ENCODE measurements around the gene SCAF1. TPM values are rescaled to one million over a fixed set of nuclear protein-coding genes. Genes with fewer than 3 reads are reported as not detected.

Gene SCAF1
- total RNA-seq, 2 donors from 2014 or later: 84.8 to 94.5 TPM

- Mint-ChIP-seq H3K4me3 (peak overlapping the region; percentile 93), H3K27me3 (ENCODE audit: insufficient read depth) (no peaks in the 10 kb centered on the region), H3K4me1 (peaks cover 23% of the 10 kb centered on the region), H3K36me3 (ENCODE audit: low read depth) (peaks cover 31% of the 10 kb centered on the region), H3K9me3 (no peaks in the 10 kb centered on the region), H3K27ac (peak overlapping the region; percentile 64)
- no peak for DNase-seq
- no peaks in the 10 kb centered on the region for H3K4me1 ChIP-seq (ENCODE audit: control insufficient read depth, insufficient read depth, low read length)
- 80 to 90% methylated on average over 1 to 2 of the region's 2 CpGs for WGBS, 2 experiments (ENCODE audit: insufficient coverage in 1 of 2, insufficient read length in 1 of 2)
- TF ChIP-seq, protein P1, sequence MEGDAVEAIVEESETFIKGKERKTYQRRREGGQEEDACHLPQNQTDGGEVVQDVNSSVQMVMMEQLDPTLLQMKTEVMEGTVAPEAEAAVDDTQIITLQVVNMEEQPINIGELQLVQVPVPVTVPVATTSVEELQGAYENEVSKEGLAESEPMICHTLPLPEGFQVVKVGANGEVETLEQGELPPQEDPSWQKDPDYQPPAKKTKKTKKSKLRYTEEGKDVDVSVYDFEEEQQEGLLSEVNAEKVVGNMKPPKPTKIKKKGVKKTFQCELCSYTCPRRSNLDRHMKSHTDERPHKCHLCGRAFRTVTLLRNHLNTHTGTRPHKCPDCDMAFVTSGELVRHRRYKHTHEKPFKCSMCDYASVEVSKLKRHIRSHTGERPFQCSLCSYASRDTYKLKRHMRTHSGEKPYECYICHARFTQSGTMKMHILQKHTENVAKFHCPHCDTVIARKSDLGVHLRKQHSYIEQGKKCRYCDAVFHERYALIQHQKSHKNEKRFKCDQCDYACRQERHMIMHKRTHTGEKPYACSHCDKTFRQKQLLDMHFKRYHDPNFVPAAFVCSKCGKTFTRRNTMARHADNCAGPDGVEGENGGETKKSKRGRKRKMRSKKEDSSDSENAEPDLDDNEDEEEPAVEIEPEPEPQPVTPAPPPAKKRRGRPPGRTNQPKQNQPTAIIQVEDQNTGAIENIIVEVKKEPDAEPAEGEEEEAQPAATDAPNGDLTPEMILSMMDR (conservative IDR thresholded peaks at IDR 0.05): no peak
- H3K4me3 ChIP-seq (ENCODE audit: low read length): peak overlapping the region; percentile 90
- H3K9ac ChIP-seq (ENCODE audit: extremely low read depth, low read length, poor library complexity, severe bottlenecking): no peak overlapping the region
- peaks cover 35% of the 10 kb centered on the region for H3K36me3 ChIP-seq (ENCODE audit: control insufficient read depth, insufficient read depth, low read length)
- no peaks in the 10 kb centered on the region for H3K27me3 ChIP-seq (ENCODE audit: control insufficient read depth, insufficient read depth, low read length, poor library complexity, severe bottlenecking)
- H3K27ac ChIP-seq (ENCODE audit: low read depth, low read length): no peak overlapping the region
- H3K9me3 ChIP-seq (ENCODE audit: control insufficient read depth, low read length): no peaks in the 10 kb centered on the region
Observed at GRCh38 chr19:49667473-49667872, 25.5 kb downstream of the SCAF1 start.

DNA sequence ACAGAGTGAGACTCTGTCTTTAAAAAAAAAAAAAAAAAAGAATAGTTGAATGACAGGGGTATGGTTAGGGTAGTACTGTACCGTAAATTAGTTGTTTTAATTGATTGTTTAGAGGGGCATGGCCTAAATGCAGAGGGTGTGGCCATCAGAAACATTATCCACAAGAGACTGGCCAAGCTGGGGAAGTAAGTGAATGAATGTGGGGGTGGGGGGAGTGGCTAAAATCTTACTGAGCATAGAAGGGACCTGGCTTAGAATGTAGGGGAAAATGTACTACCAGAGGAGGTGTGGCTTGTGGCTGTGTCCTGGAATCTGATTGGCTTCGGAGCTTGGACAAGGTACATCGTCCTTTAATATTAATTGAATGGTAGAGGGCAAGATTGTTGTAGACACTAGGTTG, 27.5 kb downstream of the SCAF1 start:
- Mint-ChIP-seq H3K9me3 (no peaks in the 10 kb centered on the region), H3K4me3 (no peak overlapping the region), H3K36me3 (ENCODE audit: low read depth) (peaks cover 29% of the 10 kb centered on the region), H3K27me3 (ENCODE audit: insufficient read depth) (no peaks in the 10 kb centered on the region), H3K27ac (no peak overlapping the region), H3K4me1 (peaks cover 18% of the 10 kb centered on the region)
- DNase-seq: no peak
- H3K4me3 ChIP-seq (ENCODE audit: low read length): no peak overlapping the region
- no peaks in the 10 kb centered on the region for H3K27me3 ChIP-seq (ENCODE audit: control insufficient read depth, insufficient read depth, low read length, poor library complexity, severe bottlenecking)
- no peaks in the 10 kb centered on the region for H3K4me1 ChIP-seq (ENCODE audit: control insufficient read depth, insufficient read depth, low read length)
- H3K36me3 ChIP-seq (ENCODE audit: control insufficient read depth, insufficient read depth, low read length): peaks cover 26% of the 10 kb centered on the region
- 93 to 100% methylated on average over 1 to 3 of the region's 3 CpGs for WGBS, 2 experiments (ENCODE audit: insufficient coverage in 1 of 2, insufficient read length in 1 of 2)
- no peaks in the 10 kb centered on the region for H3K9me3 ChIP-seq (ENCODE audit: control insufficient read depth, low read length)
- no peak overlapping the region for H3K27ac ChIP-seq (ENCODE audit: low read depth, low read length)
- TF ChIP-seq, protein P1 (conservative IDR thresholded peaks at IDR 0.05): no peak
- no peak overlapping the region for H3K9ac ChIP-seq (ENCODE audit: extremely low read depth, low read length, poor library complexity, severe bottlenecking)

DNA sequence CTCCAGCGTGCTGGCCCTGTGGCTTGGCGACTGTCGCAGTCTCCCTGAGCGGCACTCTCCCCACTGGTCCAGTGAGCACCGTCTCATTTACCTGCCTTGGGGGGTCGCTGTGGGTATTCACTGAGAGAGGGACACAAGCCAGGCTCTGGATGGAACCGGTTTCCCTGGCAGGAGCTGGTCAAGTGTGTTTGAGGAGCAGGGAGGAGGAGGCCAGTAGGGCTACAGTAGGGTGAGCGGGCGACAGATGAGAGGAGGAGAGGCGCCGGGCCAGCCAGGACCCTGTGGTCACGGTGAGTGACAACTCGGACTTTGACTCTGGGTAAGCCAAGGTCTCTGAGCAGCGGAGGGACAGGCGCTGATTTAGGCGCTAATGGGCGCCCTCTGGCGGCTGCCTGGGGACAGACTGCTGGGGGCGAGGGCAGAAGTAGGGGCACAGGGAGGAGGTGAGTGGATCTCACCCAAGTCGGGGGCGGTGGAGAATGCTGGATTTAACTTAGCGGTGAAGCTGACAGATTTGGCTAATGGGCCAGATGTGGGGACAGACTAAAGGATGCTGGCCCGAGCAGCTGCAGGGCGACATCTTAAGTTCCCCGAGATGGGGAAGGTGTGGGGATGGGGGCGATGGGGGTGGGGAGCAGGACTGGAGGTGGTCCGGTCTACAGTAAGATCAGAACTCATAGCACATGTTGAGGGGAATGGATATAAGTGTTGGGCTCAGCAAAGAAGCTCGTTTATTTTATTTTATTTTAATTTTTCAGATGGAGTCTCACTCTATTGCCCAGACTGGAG, 30.3 kb downstream of the SCAF1 start:
- H3K27ac ChIP-seq (ENCODE audit: low read depth, low read length): peak overlapping the region; percentile 22
- no peaks in the 10 kb centered on the region for H3K4me1 ChIP-seq (ENCODE audit: control insufficient read depth, insufficient read depth, low read length)
- peak; percentile 96 for DNase-seq
- no peaks in the 10 kb centered on the region for H3K9me3 ChIP-seq (ENCODE audit: control insufficient read depth, low read length)
- peak overlapping the region; percentile 29 for H3K9ac ChIP-seq (ENCODE audit: extremely low read depth, low read length, poor library complexity, severe bottlenecking)
- H3K27me3 Mint-ChIP-seq (ENCODE audit: insufficient read depth): no peaks in the 10 kb centered on the region
- peak overlapping the region; percentile 37 for H3K4me3 Mint-ChIP-seq
- peaks cover 26% of the 10 kb centered on the region for H3K36me3 ChIP-seq (ENCODE audit: control insufficient read depth, insufficient read depth, low read length)
- 35 to 49% methylated on average over 10 to 28 of the region's 28 CpGs for WGBS, 2 experiments (ENCODE audit: insufficient coverage in 1 of 2, insufficient read length in 1 of 2)
- TF ChIP-seq, protein P1 (conservative IDR thresholded peaks at IDR 0.05): peak; percentile 96
- no peak overlapping the region for H3K4me3 ChIP-seq (ENCODE audit: low read length)
- peaks cover 27% of the 10 kb centered on the region for H3K36me3 Mint-ChIP-seq (ENCODE audit: low read depth)
- peaks cover 10% of the 10 kb centered on the region for H3K4me1 Mint-ChIP-seq
- H3K9me3 Mint-ChIP-seq: no peaks in the 10 kb centered on the region
- peak overlapping the region; percentile 88 for H3K27ac Mint-ChIP-seq
- H3K27me3 ChIP-seq (ENCODE audit: control insufficient read depth, insufficient read depth, low read length, poor library complexity, severe bottlenecking): no peaks in the 10 kb centered on the region

All from endodermal cell (in vitro differentiated cells).